ENCODE data around the gene GFOD1.

The GFOD1 gene

GRCh38 chr6:13488015-13488895 is 855 bp upstream of the GFOD1 start:
- TF ChIP-seq USF1 (IDR thresholded peaks at IDR 0.05), result 0 out of 2 replicates have a peak, but pooled peaks have one; percentile 3
- no peak for TF ChIP-seq TEAD4 (IDR thresholded peaks at IDR 0.05)
- peak; percentile 33; the same call in 1 of the 2 replicates for TF ChIP-seq NFIC (IDR thresholded peaks at IDR 0.05)
- TF ChIP-seq MAX (IDR thresholded peaks at IDR 0.05), result peak; percentile 82
- TF ChIP-seq CEBPB (IDR thresholded peaks at IDR 0.05), result peak; percentile 45; the same call in 1 of the 2 replicates

DNA sequence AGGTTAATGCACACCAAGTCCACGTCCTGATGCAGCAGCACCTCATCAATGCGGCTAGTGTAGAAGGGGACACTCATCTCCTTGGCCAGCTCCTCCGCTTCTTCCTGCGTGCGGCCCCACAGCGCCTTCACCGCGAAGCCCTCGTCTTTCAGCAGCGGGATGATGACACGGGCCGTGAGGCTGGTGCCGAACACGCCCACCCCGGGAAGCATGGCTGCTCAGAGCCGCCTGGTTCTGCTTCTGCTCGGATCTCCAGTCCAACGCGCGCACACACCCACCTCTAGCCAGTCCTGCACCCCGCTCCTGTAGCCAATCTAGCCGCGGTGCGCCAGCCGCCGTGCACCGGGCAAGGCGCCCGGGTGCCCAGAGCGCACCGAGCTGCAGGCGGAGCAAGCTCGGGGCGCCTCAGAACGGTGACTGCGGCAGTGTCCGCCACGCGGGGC is 700 bp downstream of the GFOD1 start:
- TF ChIP-seq FOXM1 (IDR thresholded peaks at IDR 0.05; ENCODE audit: borderline replicate concordance, low read depth), result no peak
- peak; percentile 14 for TF ChIP-seq MAX (IDR thresholded peaks at IDR 0.05)
- TF ChIP-seq EGR1 (IDR thresholded peaks at IDR 0.05), result no peak
- TF ChIP-seq YY1 (IDR thresholded peaks at IDR 0.05; ENCODE audit: low read depth), result peak; percentile 61
- no peak for TF ChIP-seq TAF1 (IDR thresholded peaks at IDR 0.05; ENCODE audit: low read depth)

DNA sequence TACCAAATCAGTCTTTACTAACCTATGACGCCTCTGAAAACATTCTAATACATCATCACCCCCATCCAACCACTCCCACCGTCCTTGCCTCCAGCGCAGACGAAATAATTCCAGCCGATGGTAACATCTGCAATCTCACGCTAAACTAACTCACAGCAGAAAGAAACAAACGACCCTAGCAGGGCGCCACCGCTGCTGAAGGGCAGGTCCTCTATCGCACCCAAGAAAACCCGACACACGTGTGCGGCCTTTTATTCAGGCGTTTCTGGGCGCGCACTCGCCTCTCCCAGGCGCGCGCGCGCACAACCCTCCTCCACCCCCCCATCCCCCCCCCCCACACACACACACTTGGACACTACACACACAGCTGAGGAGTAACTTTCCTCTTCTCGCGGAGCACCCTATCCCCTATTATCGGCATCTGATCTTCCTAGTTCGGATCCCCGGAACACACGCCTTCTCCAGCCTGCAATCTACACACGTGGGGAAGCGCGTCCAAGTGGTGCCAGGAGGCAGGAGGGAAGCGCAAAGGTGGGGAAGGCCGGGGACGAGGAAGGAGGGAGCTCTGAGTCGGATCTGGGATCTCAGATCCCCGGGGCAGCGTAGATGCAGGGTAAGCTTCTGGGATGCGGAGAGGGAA is 1.4 kb downstream of the GFOD1 start:
- TF ChIP-seq REST (IDR thresholded peaks at IDR 0.05; ENCODE audit: low read depth) (no peak), USF1 (IDR thresholded peaks at IDR 0.05) (0 out of 2 replicates have a peak, but pooled peaks have one; percentile 8), MAX (IDR thresholded peaks at IDR 0.05) (peak; percentile 73)

- TF ChIP-seq CEBPB (IDR thresholded peaks at IDR 0.05), result no peak
- TF ChIP-seq ZBTB7A (IDR thresholded peaks at IDR 0.05; ENCODE audit: low read depth), result no peak
- TF ChIP-seq FOXM1 (IDR thresholded peaks at IDR 0.05; ENCODE audit: borderline replicate concordance, low read depth), result no peak
- no peak for TF ChIP-seq USF1 (IDR thresholded peaks at IDR 0.05)
- no peak for TF ChIP-seq RAD21 (IDR thresholded peaks at IDR 0.05; ENCODE audit: low read depth)
- no peak for TF ChIP-seq EGR1 (IDR thresholded peaks at IDR 0.05)
- TF ChIP-seq REST (IDR thresholded peaks at IDR 0.05; ENCODE audit: low read depth), result no peak
- no peak for TF ChIP-seq TAF1 (IDR thresholded peaks at IDR 0.05; ENCODE audit: low read depth)
- no peak for TF ChIP-seq TEAD4 (IDR thresholded peaks at IDR 0.05)
- no peak for TF ChIP-seq MAX (IDR thresholded peaks at IDR 0.05)
These were observed 2.1 kb downstream of the GFOD1 start for GRCh38 chr6:13485303-13485702.

- TF ChIP-seq TAF1 (IDR thresholded peaks at IDR 0.05; ENCODE audit: low read depth) (no peak), RAD21 (IDR thresholded peaks at IDR 0.05; ENCODE audit: low read depth) (no peak), CEBPB (IDR thresholded peaks at IDR 0.05) (no peak), YY1 (IDR thresholded peaks at IDR 0.05; ENCODE audit: low read depth) (no peak), TCF12 (IDR thresholded peaks at IDR 0.05; ENCODE audit: low read depth) (no peak), MAX (IDR thresholded peaks at IDR 0.05) (no peak), ZBTB7A (IDR thresholded peaks at IDR 0.05; ENCODE audit: low read depth) (no peak), FOXM1 (IDR thresholded peaks at IDR 0.05; ENCODE audit: borderline replicate concordance, low read depth) (no peak), REST (IDR thresholded peaks at IDR 0.05; ENCODE audit: low read depth) (no peak), EP300 (IDR thresholded peaks at IDR 0.05; ENCODE audit: borderline replicate concordance) (no peak), EGR1 (IDR thresholded peaks at IDR 0.05) (no peak), NFIC (IDR thresholded peaks at IDR 0.05) (no peak), CREB1 (IDR thresholded peaks at IDR 0.05; ENCODE audit: low read depth) (no peak), USF1 (IDR thresholded peaks at IDR 0.05) (no peak)
These were observed 2.6 kb downstream of the GFOD1 start for GRCh38 chr6:13484827-13485226.
